K562 (cell line): ENCODE data around the gene DESI1. TPM values are rescaled to one million over a fixed set of nuclear protein-coding genes. Genes with fewer than 3 reads are reported as not detected.
A peak's percentile ranks its signal among the peaks of the same experiment; 100 is the strongest.

Source experiments
- CREB3L1 ChIP-seq: fragments of 450-650 bp; IDR thresholded peaks from 2 replicates; pipeline ENCODE4 v1.6.1; 2014; ENCODE audit warnings: low read depth, mild to moderate bottlenecking, moderate library complexity, borderline replicate concordance
- GMEB1 ChIP-seq: fragments of 250-450 bp; sonication (Bioruptor Pico); IDR thresholded peaks from 2 replicates; pipeline ENCODE4 v1.4.0; 2020; ENCODE audit warnings: mild to moderate bottlenecking
- MXD1 ChIP-seq: fragments of 250-450 bp; sonication (Bioruptor Pico); IDR thresholded peaks from 2 replicates; pipeline ENCODE4 v1.8.0; 2021; ENCODE audit warnings: borderline replicate concordance, mild to moderate bottlenecking, moderate library complexity; ENCODE audit not compliant: poor library complexity, severe bottlenecking
- MYC ChIP-seq, 2 experiments: fragments of 250-450 bp in 1 of 2; sonication (Bioruptor Pico) in 1 of 2; IDR thresholded peaks; 2 replicates each; pipeline versions ENCODE4 v1.5.1 to v1.6.1; 2012 to 2021; ENCODE audit warnings: low read depth in 2 of 2, borderline replicate concordance in 1 of 2, improper control_type of control experiment in 1 of 2, low read length in 1 of 2, mild to moderate bottlenecking in 1 of 2, moderate library complexity in 1 of 2
- NKRF ChIP-seq: fragments of 450-650 bp; IDR thresholded peaks from 2 replicates; pipeline ENCODE4 v1.6.1; 2016; ENCODE audit warnings: borderline replicate concordance
- NUFIP1 ChIP-seq: fragments of 450-650 bp; IDR thresholded peaks from 2 replicates; pipeline ENCODE4 v1.6.1; 2018; ENCODE audit not compliant: partially characterized antibody
- TCF3 ChIP-seq: sonication (generic); formaldehyde crosslinking; IDR thresholded peaks from 2 replicates; pipeline ENCODE4 v1.4.0; 2020; ENCODE audit warnings: mild to moderate bottlenecking, missing genetic modification reagents
- TRIM25 ChIP-seq: fragments of 450-650 bp; IDR thresholded peaks from 2 replicates; pipeline ENCODE4 v1.7.0; 2016; ENCODE audit warnings: borderline replicate concordance
- ZBTB7A ChIP-seq: IDR thresholded peaks from 2 replicates; pipeline ENCODE4 v1.6.1; 2011; ENCODE audit warnings: low read depth, mild to moderate bottlenecking, low read length, moderate library complexity, borderline replicate concordance; ENCODE audit not compliant: control insufficient read depth
- ZBTB9 ChIP-seq: fragments of 450-650 bp; formaldehyde crosslinking; IDR thresholded peaks from 2 replicates; pipeline ENCODE4 v1.4.0; 2020; ENCODE audit warnings: mild to moderate bottlenecking, moderate library complexity
- ZNF592 ChIP-seq: fragments of 450-650 bp; IDR thresholded peaks from 2 replicates; pipeline ENCODE4 v1.6.1; 2017; ENCODE audit warnings: antibody characterized with exemption, mild to moderate bottlenecking
- ZNF79 ChIP-seq: fragments of 250-450 bp; sonication (Bioruptor Pico); IDR thresholded peaks from 2 replicates; pipeline ENCODE4 v1.4.0; 2020; ENCODE audit warnings: low read depth, mild to moderate bottlenecking, moderate library complexity
- polyA plus RNA-seq, 8 experiments: library from polyadenylated mRNA; depleted of rRNA in 4 of 8; stranded (reverse) in 5 of 8; unstranded in 3 of 8; fragments of >200 nt; fragmentation: Nextera tagmentation in 2 of 8; fragmentation: Illumina TruSeq in 1 of 8; extraction: Ambion mirVana in 2 of 8; extraction: Trizol in 1 of 8; gene quantifications; 2 replicates each; pipeline versions ENCODE4 v1.2.1 to v1.2.3, GENCODE V29; 2011 to 2014; ENCODE audit warnings: inconsistent platforms in 1 of 8, missing spikeins in 1 of 8
- total RNA-seq, 7 experiments: library from RNA; depleted of rRNA in 6 of 7; stranded (reverse); fragments of >200 nt in 6 of 7; fragmentation: Illumina TruSeq in 2 of 7; extraction: Trizol in 2 of 7; gene quantifications; 2 replicates each; pipeline versions ENCODE4 v1.2.1 to v1.2.3, GENCODE V29; 2011 to 2021; ENCODE audit warnings: low replicate concordance in 1 of 7

The DESI1 gene
- total and polyA plus RNA-seq, 9 of the 15 experiments (the other 6 are each of a cell fraction or from before 2014, with no cell fraction given), result 7.2 to 45.9 (median 29.8) TPM

GRCh38 chr22:41620589-41621098 is at the start of gene DESI1 (continued):
- TF ChIP-seq ZNF592, result no peak
- no peak for TF ChIP-seq MXD1 (CRISPR knock-in tag)
- no peak for TF ChIP-seq CREB3L1
- TF ChIP-seq TCF3 (CRISPR knock-in tag), result no peak
- TF ChIP-seq ZBTB7A, result peak; percentile 66; the same call in 1 of the 2 replicates
- TF ChIP-seq TRIM25, result no peak
- no peak for TF ChIP-seq ZBTB9 (CRISPR knock-in tag)
- peak; percentile 70; the same call in 1 of the 2 replicates for TF ChIP-seq MYC (IDR thresholded peaks at IDR 0.05; ENCODE audit: low read depth, low read length)
- TF ChIP-seq MYC (CRISPR knock-in tag; IDR thresholded peaks at IDR 0.05; ENCODE audit: borderline replicate concordance, low read depth), result no peak
- TF ChIP-seq NKRF, result peak; percentile 55; the same call in 1 of the 2 replicates
- TF ChIP-seq GMEB1, result no peak
- TF ChIP-seq NUFIP1, result no peak
- no peak for TF ChIP-seq ZNF79 (CRISPR knock-in tag)
